ENCODE results near the gene GRB2.

The GRB2 gene

GRCh38 chr17:75325348-75325747, 80.1 kb downstream of the GRB2 start:
- DNase-seq (ENCODE audit: low read depth), result no peak
- TF ChIP-seq CTCF (IDR thresholded peaks at IDR 0.05; ENCODE audit: control insufficient read depth, extremely low read depth, insufficient read depth), result no peak
- H3K4me3 ChIP-seq (ENCODE audit: low read depth, low read length), result no peak overlapping the region

GRCh38 chr17:75321506-75321905, 84.0 kb downstream of the GRB2 start:
- H3K4me3 ChIP-seq (ENCODE audit: low read depth, low read length), result no peak overlapping the region
- no peak for TF ChIP-seq CTCF (IDR thresholded peaks at IDR 0.05; ENCODE audit: control insufficient read depth, extremely low read depth, insufficient read depth)
- DNase-seq (ENCODE audit: low read depth), result no peak

- no peak for TF ChIP-seq CTCF (IDR thresholded peaks at IDR 0.05; ENCODE audit: control insufficient read depth, extremely low read depth, insufficient read depth)
- DNase-seq (ENCODE audit: low read depth), result no peak
- H3K4me3 ChIP-seq (ENCODE audit: low read depth, low read length), result no peak overlapping the region
Measured at GRCh38 chr17:75319904-75320691, 85.4 kb downstream of the GRB2 start.

GRCh38 chr17:75318615-75319222, 86.8 kb downstream of the GRB2 start:
- H3K4me3 ChIP-seq (ENCODE audit: low read depth, low read length), result no peak overlapping the region
- no peak for DNase-seq (ENCODE audit: low read depth)
- TF ChIP-seq CTCF (IDR thresholded peaks at IDR 0.05; ENCODE audit: control insufficient read depth, extremely low read depth, insufficient read depth), result no peak

GRCh38 chr17:75318211-75318610, 87.3 kb downstream of the GRB2 start:
- TF ChIP-seq CTCF (IDR thresholded peaks at IDR 0.05; ENCODE audit: control insufficient read depth, extremely low read depth, insufficient read depth), result no peak
- DNase-seq (ENCODE audit: low read depth), result no peak
- H3K4me3 ChIP-seq (ENCODE audit: low read depth, low read length), result no peak overlapping the region

GRCh38 chr17:75317671-75318070, 87.8 kb downstream of the GRB2 start:
- TF ChIP-seq CTCF (IDR thresholded peaks at IDR 0.05; ENCODE audit: control insufficient read depth, extremely low read depth, insufficient read depth), result no peak
- no peak for DNase-seq (ENCODE audit: low read depth)
- H3K4me3 ChIP-seq (ENCODE audit: low read depth, low read length), result no peak overlapping the region
